K562 (cell line): ENCODE data around the gene DLAT. TPM values are rescaled to one million over a fixed set of nuclear protein-coding genes. Genes with fewer than 3 reads are reported as not detected.
A peak's percentile ranks its signal among the peaks of the same experiment; 100 is the strongest.

Source experiments
- ARID4B ChIP-seq: sonication (generic); formaldehyde crosslinking; IDR thresholded peaks from 2 replicates; pipeline ENCODE4 v1.8.0; 2022; ENCODE audit warnings: mild to moderate bottlenecking, missing genetic modification reagents
- ATF1 ChIP-seq, 2 experiments: fragments of 450-650 bp in 1 of 2; IDR thresholded peaks; 2 replicates each; pipeline ENCODE4 v1.6.1; 2016; ENCODE audit warnings: missing compliant biosample characterization in 1 of 2, missing genetic modification characterization in 1 of 2
- BRF1 ChIP-seq: IDR thresholded peaks from 3 replicates; pipeline ENCODE4 v1.6.1; 2011; ENCODE audit warnings: borderline replicate concordance, mild to moderate bottlenecking; ENCODE audit not compliant: insufficient read length; ENCODE audit errors: extremely low read depth
- CBX3 ChIP-seq, 2 experiments: IDR thresholded peaks; 1 replicate in 1 of 2; 2 replicates in 1 of 2; pipeline ENCODE4 v1.6.1; 2012; ENCODE audit warnings: inconsistent platforms in 2 of 2, low read length in 2 of 2, borderline replicate concordance in 1 of 2, control low read depth in 1 of 2
- CREB1 ChIP-seq, 2 experiments: sonication (generic) in 1 of 2; formaldehyde crosslinking in 1 of 2; IDR thresholded peaks; 2 replicates each; pipeline versions ENCODE4 v1.6.1 to v1.8.0; 2012 to 2022; ENCODE audit warnings: inconsistent platforms in 1 of 2, mild to moderate bottlenecking in 1 of 2, missing genetic modification reagents in 1 of 2, moderate library complexity in 1 of 2
- DDX20 ChIP-seq: fragments of 450-650 bp; IDR thresholded peaks from 2 replicates; pipeline ENCODE4 v1.6.1; 2016; ENCODE audit warnings: missing genetic modification characterization, low read depth, mild to moderate bottlenecking, missing compliant biosample characterization, moderate library complexity
- DPF2 ChIP-seq: fragments of 450-650 bp; IDR thresholded peaks from 2 replicates; pipeline ENCODE4 v1.6.1; 2016
- HEY1 ChIP-seq: fragments of 250-450 bp; sonication (Bioruptor Pico); IDR thresholded peaks from 2 replicates; pipeline ENCODE4 v1.5.0; 2020; ENCODE audit warnings: mild to moderate bottlenecking, moderate library complexity, borderline replicate concordance
- KAT2B ChIP-seq: IDR thresholded peaks from one replicate; pipeline ENCODE4 v1.6.1; 2012; ENCODE audit warnings: low read depth, mild to moderate bottlenecking, control low read depth, inconsistent platforms, low read length, moderate library complexity
- MAFK ChIP-seq: IDR thresholded peaks from 2 replicates; pipeline ENCODE4 v1.6.1; 2011; ENCODE audit warnings: low read length, improper control_type of control experiment
- MCM2 ChIP-seq: fragments of 450-650 bp; IDR thresholded peaks from 2 replicates; pipeline ENCODE4 v1.6.1; 2017; ENCODE audit warnings: low read depth, mild to moderate bottlenecking
- MEIS2 ChIP-seq: fragments of 450-650 bp; IDR thresholded peaks from 2 replicates; pipeline ENCODE4 v1.6.1; 2014; ENCODE audit warnings: mild to moderate bottlenecking; ENCODE audit not compliant: partially characterized antibody
- MTA3 ChIP-seq: fragments of 450-650 bp; formaldehyde crosslinking; IDR thresholded peaks from 2 replicates; pipeline ENCODE4 v1.6.1; 2017; ENCODE audit warnings: mild to moderate bottlenecking, borderline replicate concordance
- MYC ChIP-seq, 2 experiments: fragments of 250-450 bp in 1 of 2; sonication (Bioruptor Pico) in 1 of 2; IDR thresholded peaks; 2 replicates each; pipeline versions ENCODE4 v1.5.1 to v1.6.1; 2012 to 2021; ENCODE audit warnings: low read depth in 2 of 2, borderline replicate concordance in 1 of 2, improper control_type of control experiment in 1 of 2, low read length in 1 of 2, mild to moderate bottlenecking in 1 of 2, moderate library complexity in 1 of 2
- POLR2AphosphoS5 ChIP-seq: IDR thresholded peaks from 2 replicates; pipeline ENCODE4 v1.6.1; 2011; ENCODE audit warnings: mild to moderate bottlenecking, low read depth, low read length, moderate library complexity; ENCODE audit not compliant: control insufficient read depth, insufficient read depth
- PTRF ChIP-seq: fragments of 450-650 bp; IDR thresholded peaks from 2 replicates; pipeline ENCODE4 v1.6.1; 2016; ENCODE audit warnings: mild to moderate bottlenecking, missing genetic modification characterization, missing compliant biosample characterization
- SMARCA5 ChIP-seq: fragments of 450-650 bp; IDR thresholded peaks from 2 replicates; pipeline ENCODE4 v1.6.1; 2016
- TOE1 ChIP-seq, 2 experiments: fragments of 450-650 bp in 1 of 2; sonication (generic) in 1 of 2; formaldehyde crosslinking in 1 of 2; IDR thresholded peaks; 2 replicates each; pipeline versions ENCODE4 v1.7.1 to v1.8.0; 2016 to 2022; ENCODE audit warnings: borderline replicate concordance in 2 of 2, mild to moderate bottlenecking in 2 of 2, antibody characterized with exemption in 1 of 2, inconsistent platforms in 1 of 2, low read depth in 1 of 2, missing genetic modification reagents in 1 of 2, moderate library complexity in 1 of 2
- ZBTB8A ChIP-seq: fragments of 450-650 bp; IDR thresholded peaks from 2 replicates; pipeline ENCODE4 v1.6.1; 2018; ENCODE audit warnings: mild to moderate bottlenecking, moderate library complexity; ENCODE audit not compliant: partially characterized antibody
- ZNF232 ChIP-seq: sonication (generic); formaldehyde crosslinking; IDR thresholded peaks from 2 replicates; pipeline ENCODE4 v1.8.0; 2022; ENCODE audit warnings: mild to moderate bottlenecking, missing genetic modification reagents
- polyA plus RNA-seq, 8 experiments: library from polyadenylated mRNA; depleted of rRNA in 4 of 8; stranded (reverse) in 5 of 8; unstranded in 3 of 8; fragments of >200 nt; fragmentation: Nextera tagmentation in 2 of 8; fragmentation: Illumina TruSeq in 1 of 8; extraction: Ambion mirVana in 2 of 8; extraction: Trizol in 1 of 8; gene quantifications; 2 replicates each; pipeline versions ENCODE4 v1.2.1 to v1.2.3, GENCODE V29; 2011 to 2014; ENCODE audit warnings: inconsistent platforms in 1 of 8, missing spikeins in 1 of 8
- total RNA-seq, 7 experiments: library from RNA; depleted of rRNA in 6 of 7; stranded (reverse); fragments of >200 nt in 6 of 7; fragmentation: Illumina TruSeq in 2 of 7; extraction: Trizol in 2 of 7; gene quantifications; 2 replicates each; pipeline versions ENCODE4 v1.2.1 to v1.2.3, GENCODE V29; 2011 to 2021; ENCODE audit warnings: low replicate concordance in 1 of 7
- TF ChIP-seq, protein P1 (sequence below), 2 experiments: fragments of 450-650 bp; IDR thresholded peaks; 2 replicates each; pipeline ENCODE4 v1.6.1; 2016

DLAT gene
- total and polyA plus RNA-seq, 9 of the 15 experiments (the other 6 are each of a cell fraction or from before 2014, with no cell fraction given), result 41.7 to 152 (median 105) TPM

- TF ChIP-seq ARID4B, result peak; percentile 23; the same call in 1 of the 2 replicates
- TF ChIP-seq HEY1 (CRISPR knock-in tag), result no peak
- peak; percentile 42; the same call in 1 of the 2 replicates for TF ChIP-seq DPF2
- peak; percentile 92 for TF ChIP-seq POLR2AphosphoS5
- peak; percentile 15; the same call in 1 of the 2 replicates for TF ChIP-seq ZNF232
- TF ChIP-seq KAT2B, result no peak
- 0 out of 2 replicates have a peak, but pooled peaks have one; percentile 23 for TF ChIP-seq TOE1 (IDR thresholded peaks at IDR 0.05; ENCODE audit: borderline replicate concordance)
- TF ChIP-seq TOE1 (CRISPR knock-in tag; IDR thresholded peaks at IDR 0.05; ENCODE audit: borderline replicate concordance, low read depth), result no peak
- TF ChIP-seq DDX20 (tag), result no peak
- TF ChIP-seq CREB1 (IDR thresholded peaks at IDR 0.05), result peak; percentile 69
- peak; percentile 79 for TF ChIP-seq CREB1 (CRISPR knock-in tag; IDR thresholded peaks at IDR 0.05)
- TF ChIP-seq, protein P1, sequence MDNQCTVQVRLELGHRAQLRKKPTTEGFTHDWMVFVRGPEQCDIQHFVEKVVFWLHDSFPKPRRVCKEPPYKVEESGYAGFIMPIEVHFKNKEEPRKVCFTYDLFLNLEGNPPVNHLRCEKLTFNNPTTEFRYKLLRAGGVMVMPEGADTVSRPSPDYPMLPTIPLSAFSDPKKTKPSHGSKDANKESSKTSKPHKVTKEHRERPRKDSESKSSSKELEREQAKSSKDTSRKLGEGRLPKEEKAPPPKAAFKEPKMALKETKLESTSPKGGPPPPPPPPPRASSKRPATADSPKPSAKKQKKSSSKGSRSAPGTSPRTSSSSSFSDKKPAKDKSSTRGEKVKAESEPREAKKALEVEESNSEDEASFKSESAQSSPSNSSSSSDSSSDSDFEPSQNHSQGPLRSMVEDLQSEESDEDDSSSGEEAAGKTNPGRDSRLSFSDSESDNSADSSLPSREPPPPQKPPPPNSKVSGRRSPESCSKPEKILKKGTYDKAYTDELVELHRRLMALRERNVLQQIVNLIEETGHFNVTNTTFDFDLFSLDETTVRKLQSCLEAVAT (IDR thresholded peaks at IDR 0.05), result peak in 1 of 2 experiments; percentile 88; a peak in 3 of 4 replicates
- TF ChIP-seq BRF1, result no peak
- TF ChIP-seq ZBTB8A, result no peak
- TF ChIP-seq MEIS2, result peak; percentile 85
- peak in 1 of 2 experiments; percentile 69; a peak in 1 of 3 replicates for TF ChIP-seq CBX3 (IDR thresholded peaks at IDR 0.05; ENCODE audit: borderline replicate concordance in 1 of 2, low read length in 2 of 2)
- TF ChIP-seq PTRF, result no peak
- no peak for TF ChIP-seq MAFK
- no peak for TF ChIP-seq SMARCA5
- no peak for TF ChIP-seq MCM2
- TF ChIP-seq MYC (IDR thresholded peaks at IDR 0.05; ENCODE audit: low read depth, low read length), result peak; percentile 26
- TF ChIP-seq MYC (CRISPR knock-in tag; IDR thresholded peaks at IDR 0.05; ENCODE audit: borderline replicate concordance, low read depth), result 0 out of 2 replicates have a peak, but pooled peaks have one; percentile 40
- TF ChIP-seq MTA3, result 0 out of 2 replicates have a peak, but pooled peaks have one; percentile 46
- TF ChIP-seq ATF1 (CRISPR knock-in tag; IDR thresholded peaks at IDR 0.05), result no peak
- peak; percentile 82 for TF ChIP-seq ATF1 (tag; IDR thresholded peaks at IDR 0.05)
These were observed 61.4 kb downstream of the DLAT start, which contains the start of the genes SDHD and TIMM8B (continued) for GRCh38 chr11:112086422-112087191.
